Liver (tissue), 9 donors: ENCODE data around the gene ATP6V1C2. TPM values are rescaled to one million over a fixed set of nuclear protein-coding genes. Genes with fewer than 3 reads are reported as not detected.
A peak's percentile ranks its signal among the peaks of the same experiment; 100 is the strongest.

ENCODE experiments used
- DNase-seq: peaks from one replicate; pipeline ENCODE4 v3.0.0-alpha.2; 2017; ENCODE audit warnings: low spot score
- H3K27ac ChIP-seq, 2 donors: one replicate each; pipeline ENCODE4 v1.7.0; 2013; ENCODE audit warnings: inconsistent platforms in 2 of 2, low read length in 2 of 2, control low read depth in 1 of 2, low read depth in 1 of 2, mild to moderate bottlenecking in 1 of 2
- H3K27me3 ChIP-seq, 4 donors: one replicate each; pipeline versions ENCODE4 v1.6.1 to v1.7.0; 2013; ENCODE audit warnings: low read length in 3 of 4, inconsistent platforms in 1 of 4, mild to moderate bottlenecking in 1 of 4, moderate library complexity in 1 of 4; ENCODE audit not compliant: control insufficient read depth in 4 of 4, insufficient read depth in 4 of 4
- H3K36me3 ChIP-seq, 4 donors: one replicate each; pipeline versions ENCODE4 v1.6.1 to v1.7.0; 2013; ENCODE audit warnings: low read length in 3 of 4, mild to moderate bottlenecking in 3 of 4, low read depth in 1 of 4, moderate library complexity in 1 of 4; ENCODE audit not compliant: control insufficient read depth in 4 of 4, insufficient read depth in 3 of 4
- H3K4me1 ChIP-seq, 4 donors: one replicate each; pipeline versions ENCODE4 v1.6.1 to v1.7.0; 2013; ENCODE audit warnings: low read length in 3 of 4, mild to moderate bottlenecking in 3 of 4, moderate library complexity in 1 of 4; ENCODE audit not compliant: control insufficient read depth in 4 of 4, insufficient read depth in 4 of 4
- H3K4me3 ChIP-seq, 3 donors: one replicate each; pipeline versions ENCODE4 v1.6.1 to v1.7.0; 2013; ENCODE audit warnings: low read length in 3 of 3, control low read depth in 1 of 3, low read depth in 1 of 3, mild to moderate bottlenecking in 1 of 3
- H3K9ac ChIP-seq, 2 donors: one replicate each; pipeline ENCODE4 v1.7.0; 2013; ENCODE audit warnings: low read length in 2 of 2, mild to moderate bottlenecking in 2 of 2, moderate library complexity in 2 of 2, control low read depth in 1 of 2, low read depth in 1 of 2
- H3K9me3 ChIP-seq, 4 donors: one replicate each; pipeline versions ENCODE4 v1.6.1 to v1.7.0; 2013; ENCODE audit warnings: low read length in 3 of 4; ENCODE audit not compliant: control insufficient read depth in 4 of 4
- EGR1 ChIP-seq, 2 donors: IDR thresholded peaks; 2 replicates each; pipeline ENCODE4 v1.6.1; 2016 to 2018; ENCODE audit warnings: antibody characterized with exemption in 2 of 2, low read depth in 2 of 2
- FOXA1 ChIP-seq: IDR thresholded peaks from 2 replicates; pipeline ENCODE4 v1.6.1; 2016; ENCODE audit warnings: antibody characterized with exemption
- FOXA2 ChIP-seq: IDR thresholded peaks from 2 replicates; pipeline ENCODE4 v1.6.1; 2016; ENCODE audit warnings: antibody characterized with exemption
- GABPA ChIP-seq, 2 donors: IDR thresholded peaks in 1 of 2; conservative IDR thresholded peaks in 1 of 2; 2 replicates each; pipeline ENCODE4 v1.6.1; 2016; ENCODE audit warnings: antibody characterized with exemption in 2 of 2, mild to moderate bottlenecking in 1 of 2, moderate library complexity in 1 of 2
- HNF4A ChIP-seq, 2 donors: conservative IDR thresholded peaks; 2 replicates each; pipeline ENCODE4 v1.6.1; 2016; ENCODE audit warnings: antibody characterized with exemption in 2 of 2, mild to moderate bottlenecking in 2 of 2
- HNF4G ChIP-seq: IDR thresholded peaks from 2 replicates; pipeline ENCODE4 v1.6.1; 2016; ENCODE audit warnings: antibody characterized with exemption
- JUND ChIP-seq, 2 donors: IDR thresholded peaks; 2 replicates each; pipeline ENCODE4 v1.6.1; 2016; ENCODE audit warnings: antibody characterized with exemption in 2 of 2
- RAD21 ChIP-seq, 2 donors: IDR thresholded peaks; 2 replicates each; pipeline ENCODE4 v1.6.1; 2016; ENCODE audit warnings: antibody characterized with exemption in 2 of 2, mild to moderate bottlenecking in 2 of 2
- RXRA ChIP-seq, 2 donors: IDR thresholded peaks; 2 replicates each; pipeline ENCODE4 v1.6.1; 2017 to 2018; ENCODE audit warnings: antibody characterized with exemption in 2 of 2, mild to moderate bottlenecking in 1 of 2
- SP1 ChIP-seq: IDR thresholded peaks from 2 replicates; pipeline ENCODE4 v1.6.1; 2018; ENCODE audit warnings: antibody characterized with exemption, mild to moderate bottlenecking
- TAF1 ChIP-seq: conservative IDR thresholded peaks from 2 replicates; pipeline ENCODE4 v1.6.1; 2016; ENCODE audit warnings: antibody characterized with exemption, mild to moderate bottlenecking
- YY1 ChIP-seq: IDR thresholded peaks from 2 replicates; pipeline ENCODE4 v1.6.1; 2016; ENCODE audit warnings: antibody characterized with exemption, mild to moderate bottlenecking
- WGBS: extraction: QIAGEN DNeasy Blood & Tissue Kit; methylation state at CpG from one replicate; pipeline ENCODE4 v1.1.7; 2013; 5-methylcytosine and 5-hydroxymethylcytosine counted together
- polyA plus RNA-seq, 2 donors: library from polyadenylated mRNA; stranded (reverse) in 1 of 2; unstranded in 1 of 2; fragments of 200-250 nt in 1 of 2; fragments of >200 nt in 1 of 2; fragmentation: Nextera tagmentation in 1 of 2; extraction: Ambion mirVana in 1 of 2; gene quantifications; one replicate each; pipeline versions ENCODE4 v1.2.1 to v1.2.3, GENCODE V29; 2013 to 2015
- total RNA-seq, 2 donors: library from RNA; depleted of rRNA; stranded (reverse); fragments of >200 nt; gene quantifications; one replicate each; pipeline ENCODE4 v1.2.3, GENCODE V29; 2014
- TF ChIP-seq, protein P1 (sequence below): IDR thresholded peaks from 2 replicates; pipeline ENCODE4 v1.6.1; 2016; ENCODE audit warnings: antibody characterized with exemption
- TF ChIP-seq, protein P2 (sequence below): fragments of 150-350 bp; IDR thresholded peaks from 2 replicates; pipeline ENCODE4 v1.5.1; 2017; ENCODE audit warnings: improper control_type of control experiment, low read depth, low read length; ENCODE audit not compliant: missing input control
- TF ChIP-seq, protein P3 (sequence below): IDR thresholded peaks from 2 replicates; pipeline ENCODE4 v1.6.1; 2016; ENCODE audit warnings: antibody characterized with exemption
- TF ChIP-seq, protein P4 (sequence below): IDR thresholded peaks from 2 replicates; pipeline ENCODE4 v1.6.1; 2016; ENCODE audit warnings: antibody characterized with exemption
- donor health status: healthy.
- donor health status: healthy.
- donor health status: healthy.
- donor health status: healthy.
- donor health status: healthy.

Gene ATP6V1C2
- total and polyA plus RNA-seq, 4 donors, result 0.08 to 0.66 (median 0.33) TPM

DNA sequence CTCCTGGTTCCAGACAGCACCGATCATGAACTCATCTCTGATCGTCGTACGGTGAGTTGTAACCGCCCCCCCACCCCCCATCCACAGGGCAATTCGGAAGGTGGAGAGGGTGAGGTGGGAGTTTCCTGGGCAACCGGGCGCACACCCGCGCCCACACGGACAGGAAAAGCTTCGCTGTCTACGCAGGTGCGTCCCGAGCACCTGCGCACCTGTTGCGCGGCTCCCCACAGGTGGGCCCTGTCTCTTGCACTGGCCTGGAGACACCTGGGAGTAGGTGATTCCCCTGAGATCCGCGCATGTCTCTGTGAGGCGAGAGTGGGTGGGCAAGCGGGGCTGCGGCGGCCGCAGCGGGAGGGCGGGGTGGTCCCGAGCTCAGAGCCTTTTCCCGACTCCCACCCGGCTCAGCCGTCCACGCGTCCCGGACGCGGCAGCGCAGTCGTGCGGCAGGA is 459 bp upstream of the ATP6V1C2 start:
- WGBS, result 6% methylated on average over 39 of the region's 39 CpGs
- H3K4me3 ChIP-seq, result peak overlapping the region in 1 of 3 donors; percentile 65
- no peak for TF ChIP-seq HNF4G
- TF ChIP-seq, protein P1, sequence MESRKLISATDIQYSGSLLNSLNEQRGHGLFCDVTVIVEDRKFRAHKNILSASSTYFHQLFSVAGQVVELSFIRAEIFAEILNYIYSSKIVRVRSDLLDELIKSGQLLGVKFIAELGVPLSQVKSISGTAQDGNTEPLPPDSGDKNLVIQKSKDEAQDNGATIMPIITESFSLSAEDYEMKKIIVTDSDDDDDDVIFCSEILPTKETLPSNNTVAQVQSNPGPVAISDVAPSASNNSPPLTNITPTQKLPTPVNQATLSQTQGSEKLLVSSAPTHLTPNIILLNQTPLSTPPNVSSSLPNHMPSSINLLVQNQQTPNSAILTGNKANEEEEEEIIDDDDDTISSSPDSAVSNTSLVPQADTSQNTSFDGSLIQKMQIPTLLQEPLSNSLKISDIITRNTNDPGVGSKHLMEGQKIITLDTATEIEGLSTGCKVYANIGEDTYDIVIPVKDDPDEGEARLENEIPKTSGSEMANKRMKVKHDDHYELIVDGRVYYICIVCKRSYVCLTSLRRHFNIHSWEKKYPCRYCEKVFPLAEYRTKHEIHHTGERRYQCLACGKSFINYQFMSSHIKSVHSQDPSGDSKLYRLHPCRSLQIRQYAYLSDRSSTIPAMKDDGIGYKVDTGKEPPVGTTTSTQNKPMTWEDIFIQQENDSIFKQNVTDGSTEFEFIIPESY, result no peak
- TF ChIP-seq TAF1, result no peak
- TF ChIP-seq RXRA (IDR thresholded peaks at IDR 0.05), result no peak
- no peak for TF ChIP-seq GABPA (IDR thresholded peaks at IDR 0.05 in 1 of 2, conservative IDR thresholded peaks at IDR 0.05 in 1 of 2)
- no peak for TF ChIP-seq SP1
- TF ChIP-seq, protein P2, sequence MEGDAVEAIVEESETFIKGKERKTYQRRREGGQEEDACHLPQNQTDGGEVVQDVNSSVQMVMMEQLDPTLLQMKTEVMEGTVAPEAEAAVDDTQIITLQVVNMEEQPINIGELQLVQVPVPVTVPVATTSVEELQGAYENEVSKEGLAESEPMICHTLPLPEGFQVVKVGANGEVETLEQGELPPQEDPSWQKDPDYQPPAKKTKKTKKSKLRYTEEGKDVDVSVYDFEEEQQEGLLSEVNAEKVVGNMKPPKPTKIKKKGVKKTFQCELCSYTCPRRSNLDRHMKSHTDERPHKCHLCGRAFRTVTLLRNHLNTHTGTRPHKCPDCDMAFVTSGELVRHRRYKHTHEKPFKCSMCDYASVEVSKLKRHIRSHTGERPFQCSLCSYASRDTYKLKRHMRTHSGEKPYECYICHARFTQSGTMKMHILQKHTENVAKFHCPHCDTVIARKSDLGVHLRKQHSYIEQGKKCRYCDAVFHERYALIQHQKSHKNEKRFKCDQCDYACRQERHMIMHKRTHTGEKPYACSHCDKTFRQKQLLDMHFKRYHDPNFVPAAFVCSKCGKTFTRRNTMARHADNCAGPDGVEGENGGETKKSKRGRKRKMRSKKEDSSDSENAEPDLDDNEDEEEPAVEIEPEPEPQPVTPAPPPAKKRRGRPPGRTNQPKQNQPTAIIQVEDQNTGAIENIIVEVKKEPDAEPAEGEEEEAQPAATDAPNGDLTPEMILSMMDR, result no peak
- no peak for TF ChIP-seq HNF4A (conservative IDR thresholded peaks at IDR 0.05)
- no peak for TF ChIP-seq FOXA1
- TF ChIP-seq, protein P3, sequence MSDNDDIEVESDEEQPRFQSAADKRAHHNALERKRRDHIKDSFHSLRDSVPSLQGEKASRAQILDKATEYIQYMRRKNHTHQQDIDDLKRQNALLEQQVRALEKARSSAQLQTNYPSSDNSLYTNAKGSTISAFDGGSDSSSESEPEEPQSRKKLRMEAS, result no peak
- no peak for TF ChIP-seq FOXA2
- TF ChIP-seq RAD21 (IDR thresholded peaks at IDR 0.05), result no peak
- TF ChIP-seq, protein P4, sequence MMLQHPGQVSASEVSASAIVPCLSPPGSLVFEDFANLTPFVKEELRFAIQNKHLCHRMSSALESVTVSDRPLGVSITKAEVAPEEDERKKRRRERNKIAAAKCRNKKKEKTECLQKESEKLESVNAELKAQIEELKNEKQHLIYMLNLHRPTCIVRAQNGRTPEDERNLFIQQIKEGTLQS, result no peak
- TF ChIP-seq JUND (IDR thresholded peaks at IDR 0.05), result no peak
- no peak for TF ChIP-seq EGR1 (IDR thresholded peaks at IDR 0.05; ENCODE audit: low read depth in 2 of 2)
- TF ChIP-seq YY1, result no peak
- DNase-seq, result no peak
- H3K9ac ChIP-seq, result no peak overlapping the region
- no peak overlapping the region for H3K27ac ChIP-seq
- no peaks in the 10 kb centered on the region for H3K36me3 ChIP-seq
- H3K27me3 ChIP-seq, result peaks cover 0 to 8% (median 7%) of the 10 kb centered on the region in 4 donors
- peaks cover 5 to 16% (median 12%) of the 10 kb centered on the region in 4 donors for H3K4me1 ChIP-seq
- no peaks in the 10 kb centered on the region for H3K9me3 ChIP-seq

DNA sequence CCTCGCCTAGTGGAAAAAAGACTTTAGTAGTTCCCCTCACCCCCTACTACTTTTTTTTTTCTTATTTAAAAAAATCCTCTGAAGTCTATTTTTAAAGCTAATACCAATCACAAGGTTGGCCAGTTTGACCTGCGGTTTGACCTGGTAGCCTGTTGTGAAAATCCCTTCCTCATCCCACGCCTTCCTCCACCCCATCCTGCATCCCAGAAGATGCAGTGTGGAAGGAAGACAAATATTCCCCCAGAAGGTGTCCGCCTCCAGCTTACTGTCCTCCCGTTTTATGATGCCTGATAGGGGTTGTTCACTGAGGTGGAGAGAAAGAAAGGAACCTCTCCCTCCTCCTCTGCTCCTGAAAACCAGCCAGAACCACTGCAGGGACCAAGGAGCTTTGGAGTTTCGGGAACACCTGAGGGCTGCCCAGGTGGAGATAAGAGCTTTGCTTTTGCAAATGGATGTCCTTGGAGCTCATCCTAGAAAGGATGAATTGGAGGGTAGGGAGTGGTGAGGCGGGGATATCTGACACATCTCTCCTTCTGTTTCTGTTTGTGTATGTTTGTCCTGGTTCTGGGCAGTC is 909 bp downstream of the ATP6V1C2 start:
- peaks cover 5 to 16% (median 12%) of the 10 kb centered on the region in 4 donors for H3K4me1 ChIP-seq
- no peaks in the 10 kb centered on the region for H3K9me3 ChIP-seq
- no peak overlapping the region for H3K9ac ChIP-seq
- peak overlapping the region in 2 of 3 donors; percentile 57 to 65 for H3K4me3 ChIP-seq
- DNase-seq, result no peak
- no peak overlapping the region for H3K27ac ChIP-seq
- peaks cover 0 to 8% (median 7%) of the 10 kb centered on the region in 4 donors for H3K27me3 ChIP-seq
- 22% methylated on average over 7 of the region's 7 CpGs for WGBS
- H3K36me3 ChIP-seq, result no peaks in the 10 kb centered on the region
- TF ChIP-seq HNF4G (no peak), GABPA (IDR thresholded peaks at IDR 0.05 in 1 of 2, conservative IDR thresholded peaks at IDR 0.05 in 1 of 2) (no peak), SP1 (no peak), FOXA1 (no peak)
- TF ChIP-seq, protein P1, result no peak
